ENCODE results near the gene VPS35. TPM values are rescaled to one million over a fixed set of nuclear protein-coding genes. Genes with fewer than 3 reads are reported as not detected.
"Not testable (repeated sequence)": the region's sequence is repeated elsewhere in the genome, so short reads cannot be mapped to it uniquely, and the experiment has no call there.

VPS35 gene
- polyA plus RNA-seq, 1 donor from 2014 or later: 155 TPM

GRCh38 chr16:46686815-46687473, 2.0 kb downstream of the VPS35 start:
- Histone ChIP-seq H2AFZ (ENCODE audit: low read depth, low read length) (no peak overlapping the region), H4K20me1 (ENCODE audit: insufficient read depth) (no peaks in the 10 kb centered on the region), H3K4me3 (ENCODE audit: low read length) (peak overlapping the region; percentile 77), H3K27me3 (ENCODE audit: insufficient read depth, low read depth, low read length) (no peaks in the 10 kb centered on the region), H3F3A (ENCODE audit: insufficient read depth, low read length, poor library complexity, severe bottlenecking) (no peaks in the 10 kb centered on the region), H3K4me2 (ENCODE audit: low read length) (peak overlapping the region; percentile 76), H3K9me3 (ENCODE audit: low read length) (no peaks in the 10 kb centered on the region), H3K27ac (ENCODE audit: low read length) (no peak overlapping the region), H3K36me3 (ENCODE audit: insufficient read depth, low read length) (no peaks in the 10 kb centered on the region), H3K79me2 (replicated peaks; ENCODE audit: insufficient read depth, low read length) (peaks cover 61% of the 10 kb centered on the region), H3K9me2 (ENCODE audit: insufficient read depth, low read length) (no peaks in the 10 kb centered on the region), H3K9ac (ENCODE audit: low read length) (no peak overlapping the region)
- TF ChIP-seq TAF1 (IDR thresholded peaks at IDR 0.05; ENCODE audit: low read depth): no peak
- TF ChIP-seq, protein P1, sequence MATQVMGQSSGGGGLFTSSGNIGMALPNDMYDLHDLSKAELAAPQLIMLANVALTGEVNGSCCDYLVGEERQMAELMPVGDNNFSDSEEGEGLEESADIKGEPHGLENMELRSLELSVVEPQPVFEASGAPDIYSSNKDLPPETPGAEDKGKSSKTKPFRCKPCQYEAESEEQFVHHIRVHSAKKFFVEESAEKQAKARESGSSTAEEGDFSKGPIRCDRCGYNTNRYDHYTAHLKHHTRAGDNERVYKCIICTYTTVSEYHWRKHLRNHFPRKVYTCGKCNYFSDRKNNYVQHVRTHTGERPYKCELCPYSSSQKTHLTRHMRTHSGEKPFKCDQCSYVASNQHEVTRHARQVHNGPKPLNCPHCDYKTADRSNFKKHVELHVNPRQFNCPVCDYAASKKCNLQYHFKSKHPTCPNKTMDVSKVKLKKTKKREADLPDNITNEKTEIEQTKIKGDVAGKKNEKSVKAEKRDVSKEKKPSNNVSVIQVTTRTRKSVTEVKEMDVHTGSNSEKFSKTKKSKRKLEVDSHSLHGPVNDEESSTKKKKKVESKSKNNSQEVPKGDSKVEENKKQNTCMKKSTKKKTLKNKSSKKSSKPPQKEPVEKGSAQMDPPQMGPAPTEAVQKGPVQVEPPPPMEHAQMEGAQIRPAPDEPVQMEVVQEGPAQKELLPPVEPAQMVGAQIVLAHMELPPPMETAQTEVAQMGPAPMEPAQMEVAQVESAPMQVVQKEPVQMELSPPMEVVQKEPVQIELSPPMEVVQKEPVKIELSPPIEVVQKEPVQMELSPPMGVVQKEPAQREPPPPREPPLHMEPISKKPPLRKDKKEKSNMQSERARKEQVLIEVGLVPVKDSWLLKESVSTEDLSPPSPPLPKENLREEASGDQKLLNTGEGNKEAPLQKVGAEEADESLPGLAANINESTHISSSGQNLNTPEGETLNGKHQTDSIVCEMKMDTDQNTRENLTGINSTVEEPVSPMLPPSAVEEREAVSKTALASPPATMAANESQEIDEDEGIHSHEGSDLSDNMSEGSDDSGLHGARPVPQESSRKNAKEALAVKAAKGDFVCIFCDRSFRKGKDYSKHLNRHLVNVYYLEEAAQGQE (IDR thresholded peaks at IDR 0.05; ENCODE audit: borderline replicate concordance): no peak
- TF ChIP-seq MXI1 (conservative IDR thresholded peaks at IDR 0.05; ENCODE audit: poor library complexity, severe bottlenecking): no peak

GRCh38 chr16:46681867-46682266, 7.1 kb downstream of the VPS35 start:
- not testable (repeated sequence) for H4K20me1 ChIP-seq (ENCODE audit: insufficient read depth); H3F3A ChIP-seq (ENCODE audit: insufficient read depth, low read length, poor library complexity, severe bottlenecking); H3K4me2 ChIP-seq (ENCODE audit: low read length); H3K27me3 ChIP-seq (ENCODE audit: insufficient read depth, low read depth, low read length); H3K9me3 ChIP-seq (ENCODE audit: low read length); H3K27ac ChIP-seq (ENCODE audit: low read length); H3K9me2 ChIP-seq (ENCODE audit: insufficient read depth, low read length); H3K9ac ChIP-seq (ENCODE audit: low read length); H2AFZ ChIP-seq (ENCODE audit: low read depth, low read length); H3K4me3 ChIP-seq (ENCODE audit: low read length); H3K36me3 ChIP-seq (ENCODE audit: insufficient read depth, low read length)
- peaks cover 48% of the 10 kb centered on the region for H3K79me2 ChIP-seq (replicated peaks; ENCODE audit: insufficient read depth, low read length)

GRCh38 chr16:46677943-46678342, 11.0 kb downstream of the VPS35 start:
- not testable (repeated sequence) for H3K36me3 ChIP-seq (ENCODE audit: insufficient read depth, low read length); H3K9me2 ChIP-seq (ENCODE audit: insufficient read depth, low read length); H3K27me3 ChIP-seq (ENCODE audit: insufficient read depth, low read depth, low read length); H3K9me3 ChIP-seq (ENCODE audit: low read length); H3K9ac ChIP-seq (ENCODE audit: low read length); H2AFZ ChIP-seq (ENCODE audit: low read depth, low read length); H3K4me2 ChIP-seq (ENCODE audit: low read length); H3K27ac ChIP-seq (ENCODE audit: low read length); H3F3A ChIP-seq (ENCODE audit: insufficient read depth, low read length, poor library complexity, severe bottlenecking); H3K4me3 ChIP-seq (ENCODE audit: low read length); H4K20me1 ChIP-seq (ENCODE audit: insufficient read depth)
- H3K79me2 ChIP-seq (replicated peaks; ENCODE audit: insufficient read depth, low read length): peaks cover 12% of the 10 kb centered on the region

DNA sequence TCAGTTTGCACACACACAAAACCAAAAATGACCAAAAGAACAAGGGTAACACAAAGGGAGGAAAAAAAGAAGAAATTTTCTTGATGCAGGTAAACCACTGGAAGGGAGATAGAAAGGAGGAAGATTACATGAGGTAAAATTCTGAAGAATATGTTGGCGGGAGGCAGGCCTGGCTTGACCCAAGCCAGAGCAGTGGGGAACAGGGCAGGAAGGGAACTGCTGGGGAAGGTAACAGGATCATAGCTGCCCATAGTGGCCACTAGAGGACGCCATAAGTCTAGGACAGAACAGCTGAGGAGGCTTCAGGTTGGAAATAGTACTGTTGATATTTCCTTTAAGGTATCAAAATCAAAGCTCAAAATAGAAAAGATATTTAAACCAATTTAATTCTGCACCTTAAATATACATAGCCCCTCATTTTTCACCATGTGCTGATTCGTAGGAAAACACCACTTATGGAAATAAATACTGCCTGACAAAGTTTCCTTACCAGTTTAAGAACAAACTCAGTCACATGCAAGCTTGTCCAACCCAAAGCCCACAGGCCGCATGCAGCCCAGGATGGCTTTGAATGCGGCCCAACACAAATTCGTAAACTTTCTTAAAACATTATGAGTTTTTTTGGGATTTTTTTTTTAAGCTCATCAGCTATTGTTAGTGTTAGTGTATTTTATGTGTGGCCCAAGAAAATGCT, 15.5 kb downstream of the VPS35 start:
- H3K27me3 ChIP-seq (ENCODE audit: insufficient read depth, low read depth, low read length): no peaks in the 10 kb centered on the region
- peak; percentile 71 for TF ChIP-seq CTCF (IDR thresholded peaks at IDR 0.05; ENCODE audit: poor library complexity, severe bottlenecking)
- TF ChIP-seq TAF1 (IDR thresholded peaks at IDR 0.05; ENCODE audit: low read depth): no peak
- TF ChIP-seq, protein P1 (IDR thresholded peaks at IDR 0.05; ENCODE audit: borderline replicate concordance): no peak
- TF ChIP-seq SMC3 (conservative IDR thresholded peaks at IDR 0.05; ENCODE audit: poor library complexity): peak; percentile 42
- no peak for TF ChIP-seq MXI1 (conservative IDR thresholded peaks at IDR 0.05; ENCODE audit: poor library complexity, severe bottlenecking)
- no peak for TF ChIP-seq POLR2AphosphoS5 (IDR thresholded peaks at IDR 0.05)
- peak; percentile 67 for TF ChIP-seq RAD21 (conservative IDR thresholded peaks at IDR 0.05)
- no peak overlapping the region for H3K9ac ChIP-seq (ENCODE audit: low read length)
- H3K4me3 ChIP-seq (ENCODE audit: low read length): no peak overlapping the region
- H3K4me2 ChIP-seq (ENCODE audit: low read length): no peak overlapping the region
- H3K9me2 ChIP-seq (ENCODE audit: insufficient read depth, low read length): no peaks in the 10 kb centered on the region
- no peak overlapping the region for H3K27ac ChIP-seq (ENCODE audit: low read length)
- H3K79me2 ChIP-seq (replicated peaks; ENCODE audit: insufficient read depth, low read length): no peaks in the 10 kb centered on the region
- no peak overlapping the region for H2AFZ ChIP-seq (ENCODE audit: low read depth, low read length)
- peaks cover 4% of the 10 kb centered on the region for H3K36me3 ChIP-seq (ENCODE audit: insufficient read depth, low read length)
- no peaks in the 10 kb centered on the region for H3K9me3 ChIP-seq (ENCODE audit: low read length)
- H3F3A ChIP-seq (ENCODE audit: insufficient read depth, low read length, poor library complexity, severe bottlenecking): no peaks in the 10 kb centered on the region
- H4K20me1 ChIP-seq (ENCODE audit: insufficient read depth): no peaks in the 10 kb centered on the region
